Stimulated activated CD8-positive, alpha-beta memory T cell treated with anti-CD3 and anti-CD28 coated beads, Interleukin-12 subunit alpha, Interleukin-12 subunit beta, amount 100 ng/mL, for 24 hours (primary cell): Measurements from ENCODE around the gene NLRP6.
"Not testable (repeated sequence)": the region's sequence is repeated elsewhere in the genome, so short reads cannot be mapped to it uniquely, and the experiment has no call there.

Experiments
- DNase-seq: peaks from one replicate; pipeline ENCODE4 v3.0.0-alpha.2; 2020; ENCODE audit errors: extremely low read depth

NLRP6 gene

DNA sequence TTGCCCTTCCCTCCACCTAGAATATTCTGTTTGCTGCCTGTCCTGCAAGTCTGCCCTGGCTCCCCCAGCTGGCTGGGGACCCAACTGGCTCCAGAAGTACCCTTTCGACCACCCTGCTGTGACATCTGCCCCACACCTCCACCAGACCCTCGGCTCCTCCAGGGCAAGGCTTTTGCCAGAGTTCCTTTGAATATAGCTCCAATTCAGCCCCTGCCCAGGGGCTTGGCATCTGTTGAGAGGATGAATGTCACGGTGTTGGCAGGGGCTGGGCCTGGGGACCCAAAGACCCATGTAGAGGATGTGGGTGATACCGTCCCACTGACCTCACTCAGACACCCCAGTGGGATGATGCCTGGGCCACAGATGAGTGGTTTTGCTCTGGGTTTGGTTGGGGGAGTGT, 4.0 kb downstream of the NLRP6 start:
- DNase-seq = no peak

DNA sequence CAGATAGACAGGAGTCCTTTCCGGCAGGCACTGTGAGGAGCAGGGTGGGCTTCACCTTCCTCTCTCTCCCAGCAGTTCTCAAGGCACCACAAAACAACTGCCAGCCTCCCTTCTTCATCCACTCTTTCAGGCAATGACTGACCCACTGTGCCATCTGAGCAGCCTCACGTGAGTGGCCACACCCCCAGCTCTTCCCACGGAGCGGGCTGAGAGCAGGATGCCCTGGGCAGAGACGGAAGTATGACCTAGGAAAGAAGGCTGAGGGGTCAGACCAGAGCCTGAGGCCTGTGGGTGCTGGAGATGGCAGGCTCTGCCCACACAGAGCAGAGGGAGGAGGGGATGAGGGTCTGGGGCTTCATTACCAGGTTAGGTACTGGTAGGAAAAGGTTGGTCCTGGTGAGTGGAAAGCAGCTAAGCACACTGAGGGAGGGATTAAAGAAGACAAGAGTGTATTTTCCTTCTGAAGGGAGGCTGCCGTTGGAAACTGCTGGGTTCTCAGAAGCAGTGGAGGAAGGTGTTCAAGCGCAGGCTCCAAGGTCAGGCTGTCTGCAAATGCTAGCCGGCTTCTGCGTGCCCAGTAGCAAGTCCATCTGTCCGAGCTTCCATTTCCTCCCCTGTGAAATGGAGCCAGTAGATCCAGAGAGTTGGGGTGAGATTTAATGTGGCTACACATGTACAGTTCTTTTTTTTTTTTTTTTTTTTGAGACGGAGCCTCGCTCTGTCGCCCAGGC, 4.6 kb downstream of the NLRP6 start:
- no peak for DNase-seq

DNA sequence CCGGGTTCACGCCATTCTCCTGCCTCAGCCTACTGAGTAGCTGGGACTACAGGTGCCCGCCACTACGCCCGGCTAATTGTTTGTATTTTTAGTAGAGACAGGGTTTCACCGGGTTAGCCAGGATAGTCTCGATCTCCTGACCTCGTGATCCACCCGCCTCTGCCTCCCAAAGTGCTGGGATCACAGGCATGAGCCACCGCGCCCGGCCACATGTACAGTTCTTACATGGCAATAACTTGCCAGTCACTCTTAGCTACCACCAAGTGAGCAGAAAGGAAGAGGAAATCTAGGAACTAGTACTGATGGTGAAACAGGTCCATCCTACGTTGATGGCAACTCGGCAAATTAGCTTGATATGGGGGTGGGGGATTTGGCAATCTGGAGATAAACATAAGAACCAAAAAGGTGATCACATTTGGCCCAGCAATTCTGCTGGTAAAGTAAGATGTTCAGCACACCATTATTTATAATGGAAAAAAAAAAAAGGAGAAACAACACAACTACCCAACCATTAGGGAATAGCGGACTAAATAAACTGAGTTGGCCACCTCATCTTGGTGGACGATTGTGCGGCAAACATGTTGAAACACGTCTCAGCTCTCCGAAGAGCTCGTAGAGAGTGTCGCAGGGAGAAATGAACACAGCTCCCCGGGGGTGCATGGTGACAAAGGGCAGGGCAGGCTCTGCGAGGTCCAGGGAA, 5.3 kb downstream of the NLRP6 start:
- DNase-seq = no peak

DNA sequence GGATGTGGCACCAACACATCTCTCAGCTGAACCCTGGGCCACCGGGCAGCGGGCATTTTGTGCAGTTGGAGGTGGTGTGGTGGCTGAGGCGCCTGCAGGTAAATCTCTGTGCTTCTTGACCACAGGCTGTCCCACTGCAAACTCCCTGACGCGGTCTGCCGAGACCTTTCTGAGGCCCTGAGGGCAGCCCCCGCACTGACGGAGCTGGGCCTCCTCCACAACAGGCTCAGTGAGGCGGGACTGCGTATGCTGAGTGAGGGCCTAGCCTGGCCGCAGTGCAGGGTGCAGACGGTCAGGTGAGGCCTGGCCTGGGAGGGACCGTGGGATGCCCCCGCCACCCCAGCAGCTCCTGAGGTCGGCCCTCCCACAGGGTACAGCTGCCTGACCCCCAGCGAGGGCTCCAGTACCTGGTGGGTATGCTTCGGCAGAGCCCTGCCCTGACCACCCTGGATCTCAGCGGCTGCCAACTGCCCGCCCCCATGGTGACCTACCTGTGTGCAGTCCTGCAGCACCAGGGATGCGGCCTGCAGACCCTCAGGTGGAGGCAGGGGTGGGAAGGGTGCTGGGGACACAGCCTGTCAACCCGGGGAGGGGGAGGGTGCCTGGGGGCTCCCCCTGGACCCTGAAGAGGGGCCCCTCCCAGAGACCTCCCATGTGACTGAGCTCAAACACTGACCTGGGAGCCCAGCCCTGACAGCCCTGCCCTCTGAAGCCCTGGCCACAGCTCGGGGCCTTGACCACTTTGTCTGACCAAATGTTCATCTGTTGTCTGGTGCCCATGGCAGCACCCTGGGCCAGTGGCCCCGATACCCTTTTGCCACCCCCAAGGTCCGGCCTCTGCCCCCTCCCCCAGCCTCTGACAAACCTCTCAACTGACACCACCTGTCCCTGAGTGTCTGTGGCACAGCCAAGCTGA, 6.2 kb downstream of the NLRP6 start:
- no peak for DNase-seq

DNA sequence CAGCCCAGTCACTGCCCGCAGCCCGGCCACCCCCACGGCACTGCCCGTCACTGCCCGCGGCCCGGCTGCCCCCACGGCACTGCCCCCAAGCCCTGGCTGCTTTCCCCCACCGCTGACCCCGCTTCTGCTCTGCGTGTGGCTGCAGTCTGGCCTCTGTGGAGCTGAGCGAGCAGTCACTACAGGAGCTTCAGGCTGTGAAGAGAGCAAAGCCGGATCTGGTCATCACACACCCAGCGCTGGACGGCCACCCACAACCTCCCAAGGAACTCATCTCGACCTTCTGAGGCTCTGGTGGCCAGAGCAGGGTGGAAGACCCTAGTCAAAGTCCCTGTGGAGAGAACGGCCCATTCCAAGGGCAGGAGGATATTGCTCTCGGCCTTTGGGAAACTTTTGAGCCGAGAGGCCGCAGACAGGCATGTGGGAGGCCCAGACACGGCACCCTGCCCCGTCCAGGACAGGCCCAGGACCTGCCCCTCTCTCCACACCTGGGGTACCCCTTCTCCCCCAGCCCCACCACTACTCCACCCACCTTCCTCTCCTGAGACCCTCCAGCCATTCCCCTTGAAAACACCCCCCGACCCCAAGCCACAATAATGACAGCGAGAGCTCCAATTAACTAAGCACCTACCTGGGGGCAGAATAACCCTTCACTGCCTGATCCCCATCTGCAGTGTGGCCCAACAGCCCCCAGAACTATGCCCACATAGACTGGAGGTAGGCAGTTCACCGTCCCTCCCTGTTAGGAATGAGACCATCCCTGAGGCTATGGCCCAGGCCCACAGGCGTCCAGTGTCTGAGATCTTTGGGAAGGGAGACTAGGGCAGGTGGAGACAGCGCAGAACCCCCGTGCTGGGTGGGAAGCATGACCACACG, 7.0 kb downstream of the NLRP6 start:
- no peak for DNase-seq

DNA sequence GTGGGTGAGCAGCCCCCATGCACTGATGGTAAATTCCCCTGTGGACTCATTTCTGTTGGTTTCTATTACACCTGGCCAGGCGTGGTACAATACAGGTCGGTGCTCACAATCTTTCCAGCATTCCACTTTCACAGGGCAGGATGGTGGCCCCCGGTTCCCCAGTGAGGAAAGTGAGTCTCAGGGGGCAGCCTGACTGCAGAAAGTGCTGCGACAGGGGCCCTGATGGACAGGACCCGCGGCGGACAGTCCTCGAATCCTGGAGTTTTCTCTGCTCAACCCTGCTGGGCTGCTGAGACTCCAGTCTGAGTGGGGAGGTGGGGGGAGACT, 7.7 kb downstream of the NLRP6 start:
- no peak for DNase-seq

DNA sequence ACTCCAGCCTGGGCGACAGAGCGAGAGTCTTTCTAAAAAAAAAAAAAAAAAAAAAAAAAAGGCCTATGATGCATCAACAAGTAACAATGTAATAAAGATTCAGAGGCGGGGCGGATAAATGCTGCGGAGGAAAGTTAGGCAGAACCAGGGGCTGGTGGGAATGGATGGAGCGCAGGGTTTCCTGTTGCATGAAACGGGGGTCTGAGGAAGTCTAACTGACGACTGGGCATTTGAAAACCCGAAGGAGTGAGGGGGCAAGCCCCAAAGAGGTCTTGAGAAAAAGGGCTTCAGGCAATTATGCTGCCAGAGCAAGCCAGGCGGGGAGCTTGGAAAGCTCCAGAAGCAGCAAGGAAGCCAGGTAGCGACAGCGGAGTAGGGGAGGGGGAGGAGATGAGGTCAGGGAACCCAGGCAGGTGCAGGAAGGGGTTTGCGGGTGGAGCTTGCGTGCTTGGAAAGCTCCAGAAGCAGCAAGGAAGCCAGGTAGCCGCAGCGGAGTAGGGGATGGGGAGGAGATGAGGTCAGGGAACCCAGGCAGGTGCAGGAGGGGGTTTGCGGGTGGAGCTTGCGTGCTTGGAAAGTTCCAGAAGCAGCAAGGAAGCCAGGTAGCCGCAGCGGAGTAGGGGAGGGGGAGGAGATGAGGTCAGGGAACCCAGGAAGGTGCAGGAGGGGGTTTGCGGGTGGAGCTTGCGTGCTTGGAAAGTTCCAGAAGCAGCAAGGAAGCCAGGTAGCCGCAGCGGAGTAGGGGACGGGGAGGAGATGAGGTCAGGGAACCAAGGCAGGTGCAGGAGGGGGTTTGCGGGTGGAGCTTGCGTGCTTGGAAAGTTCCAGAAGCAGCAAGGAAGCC, 9.0 kb downstream of the NLRP6 start:
- not testable (repeated sequence) for DNase-seq

DNA sequence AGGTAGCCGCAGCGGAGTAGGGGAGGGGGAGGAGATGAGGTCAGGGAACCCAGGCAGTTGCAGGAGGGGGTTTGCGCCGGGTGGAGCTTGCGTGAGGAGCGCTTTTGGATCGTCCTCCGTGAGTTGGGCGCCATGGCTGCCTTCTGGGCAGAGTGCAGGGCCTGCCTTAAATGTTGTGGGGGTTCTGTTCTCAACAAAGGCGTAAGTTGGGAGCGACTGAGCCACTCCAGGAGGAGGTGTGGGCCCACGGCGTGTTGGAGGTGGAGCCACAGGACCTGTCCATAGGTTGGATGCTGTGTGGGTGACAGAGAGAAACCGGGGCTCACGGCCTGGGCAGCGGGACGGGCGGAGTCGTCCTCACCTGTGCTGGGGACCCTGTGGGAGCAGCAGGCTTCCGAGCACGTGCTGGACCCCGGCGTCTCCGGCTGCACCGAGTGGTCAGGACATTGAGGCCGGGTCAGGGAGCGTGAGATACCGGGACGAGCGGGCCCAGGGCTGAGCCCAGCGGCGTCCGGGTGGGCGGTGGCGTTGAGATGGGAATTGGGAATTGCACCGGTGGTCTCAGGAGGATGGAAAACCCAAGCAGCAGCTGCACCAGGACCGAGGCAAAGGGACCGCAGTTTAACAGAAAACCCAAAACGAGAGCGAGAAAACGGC, 9.7 kb downstream of the NLRP6 start:
- no peak for DNase-seq

DNA sequence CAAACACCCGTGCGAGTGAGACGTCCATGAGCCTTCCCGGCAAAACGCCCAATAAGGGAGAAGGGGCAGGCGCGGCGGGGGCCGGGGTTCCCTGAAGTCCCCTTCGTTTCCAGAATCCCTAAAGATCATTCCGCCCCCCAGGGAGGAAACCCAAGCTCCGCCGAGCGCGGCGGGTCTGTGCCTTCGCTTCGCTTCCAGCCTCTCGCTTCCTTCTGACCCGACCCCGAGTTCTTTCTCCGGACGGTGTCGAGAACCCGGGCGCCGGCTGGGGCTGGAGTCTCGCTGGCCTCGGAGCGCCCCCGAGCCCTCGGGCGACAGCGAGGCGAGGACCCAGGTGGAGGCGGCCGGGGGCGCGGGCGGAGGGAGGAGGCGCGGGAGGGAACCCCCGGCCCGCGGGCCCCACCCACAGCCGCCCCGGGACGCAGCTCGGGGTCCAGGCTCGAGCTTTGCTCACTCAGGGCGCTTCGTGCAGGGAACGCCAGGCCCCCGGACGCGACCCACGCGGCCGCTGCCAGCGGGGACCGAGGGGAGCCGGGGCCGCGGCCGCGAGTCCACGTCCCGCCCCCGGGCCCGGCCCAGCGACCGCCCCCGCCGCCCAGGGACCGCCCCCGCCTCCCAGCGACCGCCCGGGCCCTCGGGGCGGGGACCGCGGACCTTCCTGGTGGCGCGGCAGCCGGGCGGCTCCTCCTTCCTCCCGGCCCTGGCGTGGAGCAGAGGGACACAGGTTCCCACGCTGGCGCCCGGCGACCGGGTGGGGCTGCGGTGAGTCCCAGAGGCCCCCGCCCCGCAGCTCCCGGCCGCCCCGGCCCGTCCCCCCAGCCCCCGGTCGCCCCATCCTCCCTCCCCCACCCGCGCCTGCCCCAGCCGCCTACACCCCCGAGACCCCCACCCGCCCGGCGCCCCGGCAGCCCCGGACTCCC, 10.5 kb downstream of the NLRP6 start, which contains the start of gene PGGHG:
PGGHG (plus strand) TSS at position 649 of the 920 bp plus-strand sequence. CDS start 691 bp downstream, outside the sequence.
- no peak for DNase-seq

DNA sequence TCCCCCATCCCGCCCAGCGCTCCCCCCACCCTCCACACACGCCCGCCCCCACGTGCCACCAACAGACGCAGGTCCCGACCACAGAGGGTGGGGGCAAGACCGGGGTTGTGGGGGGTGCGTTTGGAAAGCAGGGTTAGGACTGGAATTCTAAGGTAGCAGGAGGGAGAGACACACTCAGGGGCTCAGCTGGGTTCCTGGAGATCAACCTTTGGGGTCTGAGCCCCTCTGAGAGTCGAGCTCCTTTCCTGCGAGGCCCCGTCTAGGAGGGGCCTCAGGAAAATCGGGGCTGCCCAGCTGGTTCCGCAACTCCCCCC, 11.1 kb downstream of the NLRP6 start:
- no peak for DNase-seq

DNA sequence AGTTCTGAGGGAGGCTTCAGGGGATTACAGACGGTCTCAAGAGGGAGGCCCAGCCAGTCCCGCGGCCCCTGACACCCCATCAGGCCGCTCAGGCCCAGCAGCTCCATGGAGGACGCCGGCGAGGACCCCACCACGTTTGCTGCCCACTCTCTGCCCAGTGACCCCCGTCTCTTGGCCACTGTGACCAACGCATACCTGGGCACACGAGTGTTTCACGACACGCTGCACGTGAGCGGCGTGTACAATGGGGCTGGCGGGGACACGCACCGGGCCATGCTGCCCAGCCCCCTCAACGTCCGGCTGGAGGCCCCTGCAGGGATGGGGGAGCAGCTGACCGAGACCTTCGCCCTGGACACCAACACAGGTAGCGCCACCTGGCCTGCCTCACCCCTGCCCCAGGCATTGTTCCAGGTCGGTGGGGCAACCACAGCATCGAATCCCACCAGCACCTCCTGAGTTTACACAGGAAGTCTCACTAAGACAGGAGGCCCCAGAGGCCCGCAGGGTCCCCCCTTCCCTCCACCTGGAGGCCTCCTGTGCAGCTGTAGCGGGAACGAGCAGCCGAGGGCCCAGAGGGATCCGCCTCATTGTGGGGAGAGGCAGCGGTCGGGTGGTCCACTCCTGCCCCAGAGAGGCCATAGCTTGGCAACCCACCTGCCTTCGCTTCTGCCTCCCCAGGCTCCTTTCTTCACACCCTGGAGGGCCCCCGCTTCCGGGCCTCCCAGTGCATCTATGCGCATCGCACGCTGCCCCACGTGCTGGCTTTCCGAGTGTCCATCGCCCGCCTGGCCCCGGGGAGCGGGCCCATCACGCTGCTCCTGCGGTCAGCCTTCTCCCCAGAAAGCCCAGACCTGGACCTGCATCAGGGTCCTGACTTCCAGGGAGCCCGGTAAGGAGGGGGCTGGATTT, 11.8 kb downstream of the NLRP6 start:
- DNase-seq = no peak

DNA sequence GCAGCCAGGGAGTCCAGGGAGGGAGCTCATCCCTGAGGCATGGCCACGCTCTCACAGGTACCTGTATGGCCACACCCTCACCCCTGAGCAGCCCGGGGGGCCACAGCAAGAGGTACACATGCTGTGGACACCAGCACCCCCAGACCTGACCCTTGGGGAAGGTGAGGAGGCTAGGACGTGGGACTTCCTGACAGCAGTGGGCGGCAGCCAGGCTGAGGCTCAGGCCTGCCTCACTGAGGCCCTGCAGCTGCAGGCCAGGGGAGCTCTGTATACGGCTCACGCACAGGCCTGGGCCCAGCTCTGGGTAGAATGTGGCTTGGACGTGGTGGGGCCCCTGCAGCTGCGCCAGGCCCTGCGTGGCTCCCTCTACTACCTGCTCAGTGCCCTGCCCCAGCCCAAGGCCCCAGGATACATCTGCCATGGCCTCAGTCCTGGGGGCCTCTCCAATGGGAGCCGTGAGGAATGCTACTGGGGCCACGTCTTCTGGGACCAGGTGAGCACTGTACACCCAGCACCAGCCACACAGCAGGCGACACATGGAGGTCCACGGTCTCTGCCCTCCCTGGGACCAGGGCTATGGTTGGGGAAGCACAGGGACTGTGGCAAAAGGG, 12.5 kb downstream of the NLRP6 start:
- DNase-seq = no peak

DNA sequence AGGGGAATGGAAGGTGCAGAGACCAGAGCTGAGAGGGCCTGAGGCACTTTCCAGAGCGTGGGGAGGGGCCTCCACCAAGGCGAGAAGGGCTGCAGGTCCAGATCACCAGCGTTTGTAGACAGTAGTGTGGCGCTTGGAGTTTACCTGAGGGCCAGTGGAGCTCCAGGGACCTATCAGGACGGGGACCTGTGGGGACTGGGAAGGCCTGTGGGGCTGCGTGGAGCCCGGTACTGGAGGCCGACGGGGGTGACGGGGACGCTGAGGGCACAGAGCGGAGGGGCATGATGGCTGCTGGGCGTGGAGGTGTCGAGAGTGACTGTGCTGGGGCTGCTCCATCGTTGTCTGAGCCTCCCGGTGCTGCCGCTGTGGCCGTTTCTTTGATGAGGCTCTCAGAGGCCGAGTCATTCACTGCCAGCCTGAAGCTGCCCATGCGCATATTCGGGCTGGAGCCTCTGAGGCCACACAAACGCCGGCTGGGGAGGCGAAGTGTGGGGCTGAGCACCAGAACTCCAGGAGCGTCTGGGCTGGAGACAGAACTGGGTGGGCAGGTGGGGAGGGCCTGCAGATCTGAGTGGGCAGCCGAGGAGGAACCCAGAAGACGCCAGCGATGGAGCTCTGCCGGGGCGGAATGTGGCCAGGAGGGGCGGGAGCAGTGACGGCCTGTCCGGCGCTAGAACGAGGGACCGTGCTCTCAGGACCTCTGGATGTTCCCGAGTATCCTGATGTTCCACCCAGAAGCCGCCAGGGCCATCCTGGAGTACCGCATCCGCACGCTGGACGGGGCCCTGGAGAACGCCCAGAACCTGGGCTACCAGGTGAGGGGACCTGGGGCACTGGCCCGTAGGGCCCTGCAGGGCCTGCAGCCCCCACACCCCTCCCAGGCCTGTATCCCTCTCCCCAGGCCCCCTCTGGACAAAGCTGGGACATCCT, 13.3 kb downstream of the NLRP6 start:
- DNase-seq = no peak

DNA sequence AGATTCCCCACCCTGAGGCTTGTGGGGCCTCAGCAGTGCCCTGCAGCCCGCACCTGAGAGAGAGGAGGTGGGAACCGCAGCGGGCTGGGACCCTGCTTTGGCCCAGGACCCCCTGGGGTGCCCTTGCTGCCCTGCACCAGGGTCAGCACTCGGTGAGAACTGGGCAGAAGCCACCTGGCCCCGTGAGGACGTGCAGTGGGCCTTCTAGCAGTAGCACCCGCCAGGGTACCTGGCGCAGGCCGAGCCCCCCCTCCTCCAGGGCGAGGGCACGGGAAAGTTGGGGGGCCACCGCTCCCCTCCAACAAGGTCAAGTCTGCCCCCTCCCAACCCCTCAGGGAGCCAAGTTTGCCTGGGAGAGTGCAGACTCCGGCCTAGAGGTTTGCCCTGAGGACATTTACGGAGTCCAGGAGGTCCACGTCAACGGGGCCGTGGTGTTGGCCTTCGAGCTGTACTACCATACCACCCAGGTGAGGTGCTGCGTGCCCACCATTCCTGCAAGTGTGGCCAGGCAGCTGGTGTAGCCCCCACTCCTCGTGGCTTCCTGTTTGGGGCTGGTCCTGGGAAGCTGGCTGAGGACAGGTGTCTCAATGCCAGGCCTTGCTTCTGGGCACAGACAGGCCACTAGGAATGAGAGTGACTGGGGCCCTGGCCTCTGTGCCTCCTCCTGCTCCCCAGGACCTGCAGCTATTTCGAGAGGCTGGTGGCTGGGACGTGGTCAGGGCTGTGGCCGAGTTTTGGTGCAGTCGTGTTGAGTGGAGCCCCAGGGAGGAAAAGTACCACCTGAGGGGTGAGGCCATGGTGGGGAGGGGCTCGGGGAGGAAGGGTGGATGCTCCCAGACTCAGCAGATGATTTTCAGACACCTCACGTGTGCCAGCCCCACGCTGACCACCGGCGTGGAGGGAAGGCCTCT, 14.3 kb downstream of the NLRP6 start:
- DNase-seq = no peak

DNA sequence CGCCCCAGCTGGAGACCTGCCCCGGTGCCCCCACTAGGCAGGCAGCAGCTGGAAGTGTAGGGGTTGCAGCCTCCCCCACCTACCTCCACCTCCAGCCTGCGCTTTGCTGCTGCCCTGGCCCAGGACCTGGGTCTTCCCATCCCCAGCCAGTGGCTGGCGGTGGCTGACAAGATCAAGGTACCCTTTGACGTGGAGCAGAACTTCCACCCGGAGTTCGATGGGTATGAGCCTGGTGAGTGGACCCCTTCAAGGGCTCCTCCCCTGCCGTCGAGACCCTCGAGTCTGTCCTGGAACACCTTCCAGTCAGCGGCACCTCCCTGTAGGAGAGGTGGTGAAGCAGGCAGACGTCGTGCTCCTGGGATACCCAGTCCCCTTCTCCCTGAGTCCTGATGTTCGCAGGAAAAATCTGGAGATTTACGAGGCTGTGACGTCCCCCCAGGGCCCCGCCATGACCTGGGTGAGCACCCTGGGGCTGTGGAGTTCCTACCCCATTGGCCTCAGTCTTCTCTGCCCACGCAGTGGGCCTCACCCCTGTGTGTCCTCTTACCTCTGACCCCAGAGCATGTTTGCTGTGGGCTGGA, 15.2 kb downstream of the NLRP6 start:
- DNase-seq = no peak
